HG02840 (cell line): ENCODE data around the gene SPATA31A6.
"Not testable (repeated sequence)": the region's sequence is repeated elsewhere in the genome, so short reads cannot be mapped to it uniquely, and the experiment has no call there.

Experiments
- ATAC-seq: cut with Tn5 transposase; IDR thresholded peaks from one replicate; pipeline ENCODE4 v1.9.1; 2021; ENCODE audit warnings: mild to moderate bottlenecking, moderate library complexity, moderate number of reproducible peaks; ENCODE audit not compliant: unreplicated experiment, low FRiP score

Gene SPATA31A6

DNA sequence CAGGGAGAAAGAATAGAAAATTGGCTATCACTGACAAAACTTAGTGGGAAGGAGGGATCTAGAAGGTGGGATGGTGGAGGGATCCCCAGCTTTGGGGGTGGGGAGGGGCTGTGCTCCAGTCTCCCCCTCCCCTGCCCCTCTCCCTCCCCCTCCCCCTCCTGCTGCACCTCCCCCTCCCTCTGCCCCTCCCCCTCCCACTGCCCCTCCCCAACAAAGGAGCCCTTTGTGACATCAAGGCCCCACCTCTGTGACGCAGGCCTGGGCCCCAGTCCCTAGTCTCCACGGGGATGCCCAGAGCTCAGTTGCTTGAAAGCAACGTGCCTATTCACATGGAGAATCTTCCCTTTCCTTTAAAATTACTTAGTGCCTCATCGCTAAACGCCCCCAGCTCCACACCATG lies at the start of gene SPATA31A6:
TSS of gene SPATA31A6 (plus strand) at position 301 of the 400 bp plus-strand sequence. CDS start at position 330, 29 bp downstream.
- not testable (repeated sequence) for ATAC-seq

DNA sequence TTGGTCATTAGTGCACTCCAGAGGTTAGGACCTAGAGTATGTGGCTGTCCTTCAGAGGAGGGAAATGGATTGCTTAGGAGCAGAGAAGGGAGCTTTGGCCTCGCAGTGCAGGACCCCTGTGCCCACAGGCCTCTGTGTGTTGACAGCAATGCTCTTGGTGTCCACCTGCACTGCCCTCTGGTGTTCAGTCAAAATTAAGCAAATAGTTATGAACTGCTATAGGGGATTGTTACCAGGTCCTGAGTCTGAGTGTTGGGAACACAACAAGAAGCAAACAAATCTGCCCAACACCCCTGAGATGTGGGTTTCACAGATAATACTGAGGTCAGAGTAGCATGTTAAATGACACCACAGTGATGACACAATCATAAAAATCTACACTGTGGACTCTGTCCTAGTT lies 23.2 kb upstream of the SPATA31A6 start:
- not testable (repeated sequence) for ATAC-seq

DNA sequence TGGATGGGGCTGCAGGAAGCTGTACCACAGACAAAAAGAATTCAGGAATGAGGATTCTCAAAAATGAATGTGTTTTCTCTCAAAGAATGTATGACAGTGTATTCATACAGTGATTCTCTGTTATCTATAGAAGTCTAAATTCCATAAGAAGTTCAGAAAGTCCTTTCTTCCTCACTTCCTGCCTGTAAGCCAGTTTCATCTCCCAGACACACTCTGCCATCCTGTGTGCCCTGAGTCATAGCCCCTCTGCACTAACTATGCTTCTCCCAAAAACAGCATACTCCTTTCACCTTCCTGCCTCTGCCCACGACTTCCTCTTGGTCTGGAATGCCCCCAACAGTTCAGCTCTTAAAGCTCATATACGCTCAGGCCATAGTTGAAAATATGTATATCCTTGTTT lies 36.4 kb downstream of the SPATA31A6 start:
- not testable (repeated sequence) for ATAC-seq

DNA sequence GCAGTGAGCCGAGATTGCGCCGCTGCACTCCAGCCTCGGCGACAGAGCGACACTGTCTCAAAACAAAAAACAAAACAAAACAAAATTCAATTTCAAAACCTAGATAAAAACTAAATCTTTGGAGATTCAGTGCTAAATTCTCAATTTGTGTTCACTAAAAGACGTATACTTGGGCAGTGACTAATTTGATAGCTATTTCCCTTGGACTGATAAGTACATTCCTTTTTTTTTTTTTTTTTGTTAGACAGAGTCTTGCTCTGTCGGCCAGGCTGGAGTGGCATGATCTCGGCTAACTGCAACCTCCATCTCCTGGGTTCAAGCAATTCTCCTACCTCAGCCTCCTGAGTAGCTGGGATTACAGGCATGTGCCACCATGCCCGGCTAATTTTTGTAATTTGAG lies 39.8 kb downstream of the SPATA31A6 start:
- ATAC-seq: not testable (repeated sequence)

DNA sequence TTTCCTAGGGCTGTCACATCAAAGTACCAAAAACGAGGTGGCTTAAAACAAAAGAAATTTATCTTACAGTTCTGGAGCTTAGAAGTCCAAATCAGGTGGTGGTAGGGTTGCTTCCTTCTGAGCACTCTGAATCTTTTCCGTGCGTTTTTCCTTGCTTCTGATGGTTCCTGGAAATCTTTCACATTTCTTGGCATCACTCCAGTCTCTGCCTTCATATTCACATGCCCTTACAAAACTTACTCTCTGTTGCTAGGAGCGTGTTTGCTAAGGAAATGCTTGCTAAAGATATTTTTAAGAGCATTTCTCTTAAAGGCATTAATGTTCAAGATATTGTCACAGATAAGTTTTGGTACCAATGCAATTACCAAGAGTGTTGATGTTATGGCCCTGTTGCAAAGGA lies 49.6 kb downstream of the SPATA31A6 start:
- ATAC-seq: not testable (repeated sequence)

DNA sequence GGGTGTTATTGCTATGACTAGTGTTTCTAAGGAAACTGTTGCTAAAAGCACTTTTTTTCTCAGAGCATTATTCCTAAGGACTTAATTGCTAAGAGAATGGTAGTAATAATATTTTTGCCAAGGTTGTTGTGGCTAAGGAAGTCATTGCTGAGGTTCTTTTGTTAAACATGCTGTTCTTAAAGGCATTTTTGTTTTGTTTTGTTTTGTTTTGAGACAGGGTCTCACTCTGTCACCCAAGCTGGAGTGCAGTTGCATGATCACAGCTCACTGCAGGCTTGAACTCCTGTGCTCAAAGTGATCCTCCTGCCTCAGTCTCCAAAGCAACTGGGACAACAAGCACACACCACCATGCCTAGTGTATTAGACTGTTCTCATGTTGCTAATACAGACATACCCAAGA lies 51.2 kb downstream of the SPATA31A6 start:
- not testable (repeated sequence) for ATAC-seq

DNA sequence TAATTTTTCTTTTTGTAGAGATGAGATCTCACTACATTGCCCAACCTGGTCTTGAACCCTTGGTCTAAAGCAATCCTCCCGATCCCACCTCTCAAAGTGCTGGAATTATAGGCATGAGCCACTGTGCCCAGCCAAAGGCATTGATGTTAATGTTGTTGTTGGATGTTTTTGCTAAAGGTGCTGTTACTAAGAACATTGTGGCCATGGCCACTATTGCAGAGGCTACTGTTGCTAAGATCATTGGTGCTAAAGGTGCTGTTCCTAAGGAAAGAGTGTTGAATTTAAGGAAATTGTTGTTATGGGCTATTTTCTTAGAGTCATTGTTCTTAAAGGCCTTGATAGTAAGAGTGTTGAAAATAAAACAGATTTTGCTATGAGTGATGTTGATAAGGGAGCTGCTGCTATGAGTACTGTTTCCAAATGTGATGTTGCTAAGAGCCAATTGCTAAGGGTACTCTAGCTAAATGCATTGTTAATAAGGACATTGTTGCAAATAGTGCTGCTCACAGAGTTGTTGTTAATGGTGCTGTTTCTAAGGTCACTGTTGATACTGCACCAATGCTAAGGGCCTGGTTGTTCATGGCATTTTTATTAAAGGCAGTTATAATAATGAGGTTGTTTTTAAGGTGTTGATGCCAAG lies 52.0 kb downstream of the SPATA31A6 start:
- ATAC-seq: not testable (repeated sequence)

DNA sequence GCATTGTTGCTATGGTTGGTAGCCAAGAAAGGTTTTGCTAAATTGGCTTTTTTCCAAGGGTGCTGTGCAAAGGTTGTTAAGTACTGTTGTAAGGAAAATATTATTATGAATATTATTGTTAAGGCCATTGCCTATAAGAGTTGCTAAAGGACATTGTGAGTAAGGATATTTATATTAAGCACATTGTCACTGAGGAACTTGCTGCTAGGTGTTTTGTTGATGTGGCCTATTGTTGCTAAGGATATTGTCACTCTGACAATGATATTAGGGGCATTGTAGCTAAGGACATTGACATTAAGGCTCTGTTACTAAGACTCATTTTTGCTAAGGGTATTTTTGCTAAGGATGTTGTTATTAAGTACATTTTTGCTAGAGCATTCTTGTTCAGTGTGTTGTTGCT lies 52.6 kb downstream of the SPATA31A6 start:
- not testable (repeated sequence) for ATAC-seq

DNA sequence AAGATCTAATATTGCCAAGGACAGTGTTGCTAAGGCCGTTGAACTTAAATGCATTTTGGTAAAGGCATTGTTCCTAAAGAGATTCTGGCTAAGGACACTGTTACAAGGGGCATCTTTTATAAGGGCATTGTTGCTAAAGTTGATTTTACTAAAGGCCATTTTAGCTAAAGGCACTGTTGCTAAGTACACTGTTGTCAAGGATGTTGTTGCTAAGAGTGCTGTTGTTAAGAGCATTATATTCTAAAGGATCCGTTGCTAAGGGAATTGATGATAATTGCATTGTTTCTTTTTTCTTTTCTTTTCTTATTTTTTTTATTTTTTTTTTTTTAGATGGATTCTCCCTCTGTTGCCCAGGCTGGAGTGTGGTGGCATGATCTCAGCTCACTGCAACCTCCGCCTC lies 53.9 kb downstream of the SPATA31A6 start:
- not testable (repeated sequence) for ATAC-seq

DNA sequence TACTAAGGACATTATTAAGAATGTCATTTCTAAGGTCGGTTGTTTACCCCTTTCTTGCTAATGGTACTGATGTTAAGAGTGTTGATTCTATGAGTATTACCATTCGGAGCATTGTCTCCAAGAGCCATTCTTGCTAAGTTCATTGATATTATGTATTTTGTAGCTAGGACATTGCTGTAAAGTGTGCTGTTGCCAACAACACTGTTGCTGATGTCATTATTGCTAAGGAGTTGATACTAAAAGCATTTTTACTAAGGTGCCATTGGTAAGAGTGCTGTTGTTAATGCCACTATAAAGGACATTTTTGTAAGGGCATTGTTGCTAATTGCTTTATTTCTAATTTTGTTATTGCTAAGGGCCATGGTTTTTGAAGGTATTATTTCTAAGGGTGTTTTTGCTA lies 55.4 kb downstream of the SPATA31A6 start:
- not testable (repeated sequence) for ATAC-seq
